GM19035 (cell line): ENCODE measurements around the gene ITIH5.

Experiments
- ATAC-seq: cut with Tn5 transposase; IDR thresholded peaks from one replicate; pipeline ENCODE4 v1.9.1; 2021; ENCODE audit not compliant: unreplicated experiment

The ITIH5 gene

DNA sequence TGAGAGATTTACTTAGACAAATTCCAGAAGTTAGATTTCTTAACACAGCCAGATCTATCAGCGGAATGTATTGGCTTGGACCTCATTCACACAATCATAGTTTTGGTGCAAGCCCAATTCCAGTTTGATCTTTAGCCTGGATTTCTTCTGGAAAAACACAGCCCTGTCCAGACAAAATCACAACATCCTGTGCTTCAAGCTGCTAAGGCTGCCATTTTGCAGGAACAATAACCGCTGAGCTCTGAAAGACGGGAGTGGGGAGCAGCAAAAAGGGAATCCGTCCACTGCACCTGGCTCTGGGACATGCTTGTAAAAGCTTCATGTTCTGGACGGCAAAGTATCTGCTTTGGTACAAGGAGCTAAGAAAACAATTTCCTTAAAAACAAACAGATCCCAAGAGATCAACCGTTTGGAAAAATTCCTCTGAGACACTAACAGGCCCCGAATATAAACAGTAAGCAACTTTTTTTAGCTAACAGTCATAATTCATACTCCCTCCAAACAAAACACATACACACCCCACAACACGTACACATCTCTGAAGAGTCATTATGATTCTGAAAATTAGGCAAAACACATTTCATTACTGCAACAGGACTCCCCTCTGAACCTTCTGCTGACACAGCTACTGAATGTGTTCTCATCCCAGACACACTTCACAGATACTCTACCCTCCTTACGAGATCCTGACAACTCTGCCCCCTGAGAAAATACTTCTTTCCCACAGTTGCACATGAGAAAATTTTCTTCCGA is 32.4 kb downstream of the ITIH5 start:
- ATAC-seq = no peak

DNA sequence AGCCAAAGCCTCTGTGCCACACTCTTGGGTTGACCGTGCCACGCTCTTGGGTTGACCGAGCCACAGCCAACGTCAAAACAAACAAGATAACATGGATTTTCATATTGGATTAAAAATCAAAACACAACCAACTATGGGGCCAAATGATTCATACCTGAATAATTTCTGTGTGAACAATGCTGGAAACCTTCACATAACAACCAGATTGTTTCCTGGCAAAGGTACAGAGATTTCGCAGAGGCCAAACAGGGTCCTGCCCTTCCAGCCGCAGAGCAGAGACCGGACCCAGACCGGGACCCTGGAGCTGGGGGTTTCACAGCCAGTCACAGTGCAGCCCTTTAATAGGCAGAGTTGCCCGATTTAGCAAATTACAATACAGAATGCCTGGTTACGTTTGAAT is 40.5 kb downstream of the ITIH5 start:
- ATAC-seq = no peak

- no peak for ATAC-seq
Observed at GRCh38 chr10:7625836-7626235, 40.9 kb downstream of the ITIH5 start.

GRCh38 chr10:7625009-7625408 is 41.8 kb downstream of the ITIH5 start:
- ATAC-seq = no peak

GRCh38 chr10:7622969-7623368 is 43.8 kb downstream of the ITIH5 start:
- no peak for ATAC-seq

DNA sequence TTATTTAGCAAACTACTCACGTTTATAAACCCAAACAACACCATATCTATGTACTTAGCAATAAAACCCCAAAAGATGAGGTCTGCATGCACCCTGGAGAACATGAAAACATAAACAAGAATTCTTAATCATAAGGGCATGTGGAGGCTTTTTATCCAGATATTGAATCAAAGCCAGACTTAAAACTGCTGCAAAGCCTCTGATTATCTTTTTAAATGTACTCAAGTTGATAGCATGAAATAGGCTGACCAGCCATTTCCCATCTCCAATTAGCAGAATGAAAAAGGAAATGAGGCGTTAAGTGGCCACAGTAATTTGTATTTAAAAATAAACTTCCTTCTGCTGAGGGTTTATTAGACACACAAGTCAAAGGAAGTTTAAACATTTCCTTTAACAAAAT is 48.3 kb downstream of the ITIH5 start:
- ATAC-seq = no peak

DNA sequence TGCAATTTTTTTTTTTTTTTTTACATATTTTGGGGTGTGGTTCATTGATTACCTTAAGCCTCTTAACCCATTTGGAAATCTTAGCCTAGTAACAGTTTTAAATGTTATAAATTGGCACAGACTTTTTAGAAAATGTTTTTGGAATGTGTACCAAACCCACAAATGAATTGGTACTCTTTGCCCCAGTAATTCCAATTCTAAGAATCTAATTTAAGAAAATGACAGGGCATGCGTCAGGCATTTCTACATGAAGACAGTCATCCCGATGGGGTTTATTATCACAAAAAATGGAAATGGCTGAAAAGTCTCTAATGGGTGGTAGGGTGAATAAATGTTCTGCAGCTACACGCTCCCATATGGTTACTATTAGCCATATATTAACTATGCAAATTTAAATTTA is 54.9 kb downstream of the ITIH5 start:
- no peak for ATAC-seq

GRCh38 chr10:7610651-7611389 is 55.9 kb downstream of the ITIH5 start:
- ATAC-seq = no peak

- ATAC-seq = no peak
Observed at GRCh38 chr10:7610026-7610425, 56.7 kb downstream of the ITIH5 start.

GRCh38 chr10:7609556-7609955 is 57.2 kb downstream of the ITIH5 start:
- no peak for ATAC-seq

- ATAC-seq = no peak
Observed at GRCh38 chr10:7608001-7608400, 58.8 kb downstream of the ITIH5 start.

DNA sequence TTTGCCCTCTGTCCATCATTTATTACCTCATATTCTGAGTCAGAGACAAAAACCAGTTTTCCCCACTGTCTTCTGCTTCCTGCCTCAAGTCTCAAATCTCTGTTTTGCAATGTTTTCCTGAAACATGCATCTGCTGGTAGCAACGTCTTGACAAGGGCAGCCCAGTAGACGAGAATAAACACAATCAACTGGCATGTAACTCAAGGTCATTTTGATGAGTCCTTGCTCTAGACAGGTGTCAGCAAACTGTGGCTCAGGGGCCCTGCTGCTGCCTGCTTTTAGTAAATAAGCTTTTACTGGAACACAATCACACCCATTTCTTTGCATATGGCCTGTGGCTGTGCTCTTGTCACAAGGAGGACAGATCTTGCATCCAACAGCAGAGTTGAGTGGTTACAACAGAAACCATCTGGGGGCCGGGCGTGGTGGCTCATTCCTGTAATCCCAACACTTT is 59.8 kb downstream of the ITIH5 start:
- ATAC-seq = no peak

GRCh38 chr10:7605565-7606295 is 61.0 kb downstream of the ITIH5 start:
- no peak for ATAC-seq

- no peak for ATAC-seq
Observed at GRCh38 chr10:7601023-7601656, 65.6 kb downstream of the ITIH5 start.

DNA sequence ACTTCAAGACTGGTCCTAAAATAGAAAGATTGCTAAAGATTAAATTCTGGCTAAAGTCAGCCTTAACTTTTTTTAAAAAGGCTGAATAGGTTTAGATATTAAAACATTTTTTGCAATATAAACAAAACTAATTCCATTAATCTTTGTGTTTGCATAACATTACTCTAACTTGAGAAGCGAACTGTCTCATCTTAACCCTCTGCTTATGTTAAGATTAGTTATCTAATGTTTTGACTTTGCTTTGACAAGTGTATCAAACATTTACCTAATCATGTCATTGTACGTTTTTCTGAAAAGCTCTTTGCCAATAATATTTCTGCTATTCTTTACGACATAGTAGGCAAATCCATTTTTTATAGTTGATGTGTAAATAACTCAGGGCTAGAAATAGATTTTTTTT is 68.0 kb downstream of the ITIH5 start:
- no peak for ATAC-seq

- ATAC-seq = no peak
Observed at GRCh38 chr10:7596356-7596755, 70.4 kb downstream of the ITIH5 start.

- ATAC-seq = no peak
Observed at GRCh38 chr10:7593905-7594304, 72.9 kb downstream of the ITIH5 start.

DNA sequence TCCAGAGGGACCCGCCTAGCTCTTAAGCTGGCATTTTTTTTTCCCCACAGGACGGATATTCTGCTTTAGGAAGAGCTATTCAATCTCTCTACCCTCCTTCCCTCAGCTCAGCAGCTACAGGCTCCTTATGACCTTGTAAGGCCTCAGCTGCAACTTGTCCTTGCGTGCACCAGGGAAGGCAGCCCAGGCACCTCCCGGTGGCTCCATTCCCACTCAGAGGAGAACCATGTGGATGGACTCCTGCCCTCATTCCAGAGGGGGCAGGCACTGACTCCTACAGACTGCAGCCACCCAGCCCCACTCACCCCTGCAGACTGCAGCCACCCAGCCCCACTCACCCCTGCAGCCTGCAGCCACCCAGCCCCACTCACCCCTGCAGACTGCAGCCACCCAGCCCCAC is 73.7 kb downstream of the ITIH5 start:
- ATAC-seq = no peak

GRCh38 chr10:7592627-7593026 is 74.1 kb downstream of the ITIH5 start:
- ATAC-seq = no peak

GRCh38 chr10:7590271-7590670 is 76.5 kb downstream of the ITIH5 start:
- no peak for ATAC-seq

- no peak for ATAC-seq
Observed at GRCh38 chr10:7589748-7590147, 77.0 kb downstream of the ITIH5 start.

DNA sequence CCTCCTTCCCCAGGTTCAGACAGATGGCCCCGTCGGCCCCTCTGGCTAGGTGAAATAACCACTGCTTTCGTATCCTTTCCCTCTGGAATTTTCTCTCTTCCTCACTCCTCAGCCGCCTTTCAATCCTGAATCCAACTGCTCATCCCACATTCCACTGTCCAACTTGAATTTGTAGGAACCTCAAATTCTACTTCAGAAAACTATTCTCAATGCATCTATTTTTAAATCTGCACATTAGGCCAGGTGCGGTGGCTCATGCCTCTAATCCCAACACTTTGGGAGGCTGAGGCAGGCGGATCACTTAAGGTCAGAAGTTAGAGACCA is 78.9 kb downstream of the ITIH5 start:
- ATAC-seq = no peak
